Fibroblast of the aortic adventitia (primary cell): ENCODE measurements around the gene PCGF3. TPM values are rescaled to one million over a fixed set of nuclear protein-coding genes. Genes with fewer than 3 reads are reported as not detected.

Experiments
- DNase-seq: peaks from one replicate; pipeline ENCODE4 v3.0.0-alpha.2; 2010; ENCODE audit warnings: low read depth
- H3K4me3 ChIP-seq: 2 replicates; pipeline ENCODE4 v1.5.1; 2011; ENCODE audit warnings: low read depth, mild to moderate bottlenecking, control low read depth, low read length, moderate library complexity
- total RNA-seq: library from RNA; depleted of rRNA; stranded (reverse); fragments of >200 nt; gene quantifications from 2 replicates; pipeline ENCODE4 v1.2.3, GENCODE V29; 2012; ENCODE audit warnings: low replicate concordance
- TF ChIP-seq, protein P1 (sequence below): IDR thresholded peaks from 2 replicates; pipeline ENCODE4 v1.5.1; 2011; ENCODE audit warnings: mild to moderate bottlenecking, low read length, control low read depth, inconsistent platforms; ENCODE audit not compliant: insufficient read depth

The PCGF3 gene
- total RNA-seq, 1 donor, result 24.2 TPM

DNA sequence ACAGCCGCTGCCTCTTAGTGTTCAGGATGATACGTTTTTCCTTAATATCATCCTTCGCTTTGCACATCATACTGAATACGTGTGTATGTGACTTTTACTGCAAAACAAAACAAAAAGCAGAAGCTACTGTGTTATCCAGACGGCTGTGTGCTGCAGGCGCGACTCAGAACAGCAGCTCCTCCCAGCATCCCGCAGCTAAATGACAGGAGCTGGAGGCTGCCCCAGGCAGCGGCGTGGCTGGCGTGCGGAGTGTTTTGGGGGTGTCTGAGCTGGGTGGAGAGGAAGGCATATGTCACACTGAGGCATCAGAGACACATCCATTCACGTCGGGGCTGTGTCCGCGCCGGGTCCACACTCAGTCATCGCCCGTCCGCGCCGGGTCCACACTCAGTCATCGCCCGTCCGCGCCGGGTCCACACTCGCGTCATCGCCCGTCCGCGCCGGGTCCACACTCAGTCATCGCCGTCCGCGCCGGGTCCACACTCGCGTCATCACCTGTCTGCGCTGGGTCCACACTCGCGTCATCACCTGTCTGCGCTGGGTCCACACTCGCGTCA lies 16.6 kb downstream of the PCGF3 start:
- TF ChIP-seq, protein P1, sequence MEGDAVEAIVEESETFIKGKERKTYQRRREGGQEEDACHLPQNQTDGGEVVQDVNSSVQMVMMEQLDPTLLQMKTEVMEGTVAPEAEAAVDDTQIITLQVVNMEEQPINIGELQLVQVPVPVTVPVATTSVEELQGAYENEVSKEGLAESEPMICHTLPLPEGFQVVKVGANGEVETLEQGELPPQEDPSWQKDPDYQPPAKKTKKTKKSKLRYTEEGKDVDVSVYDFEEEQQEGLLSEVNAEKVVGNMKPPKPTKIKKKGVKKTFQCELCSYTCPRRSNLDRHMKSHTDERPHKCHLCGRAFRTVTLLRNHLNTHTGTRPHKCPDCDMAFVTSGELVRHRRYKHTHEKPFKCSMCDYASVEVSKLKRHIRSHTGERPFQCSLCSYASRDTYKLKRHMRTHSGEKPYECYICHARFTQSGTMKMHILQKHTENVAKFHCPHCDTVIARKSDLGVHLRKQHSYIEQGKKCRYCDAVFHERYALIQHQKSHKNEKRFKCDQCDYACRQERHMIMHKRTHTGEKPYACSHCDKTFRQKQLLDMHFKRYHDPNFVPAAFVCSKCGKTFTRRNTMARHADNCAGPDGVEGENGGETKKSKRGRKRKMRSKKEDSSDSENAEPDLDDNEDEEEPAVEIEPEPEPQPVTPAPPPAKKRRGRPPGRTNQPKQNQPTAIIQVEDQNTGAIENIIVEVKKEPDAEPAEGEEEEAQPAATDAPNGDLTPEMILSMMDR, result no peak
- DNase-seq, result no peak
- H3K4me3 ChIP-seq, result no peak overlapping the region

DNA sequence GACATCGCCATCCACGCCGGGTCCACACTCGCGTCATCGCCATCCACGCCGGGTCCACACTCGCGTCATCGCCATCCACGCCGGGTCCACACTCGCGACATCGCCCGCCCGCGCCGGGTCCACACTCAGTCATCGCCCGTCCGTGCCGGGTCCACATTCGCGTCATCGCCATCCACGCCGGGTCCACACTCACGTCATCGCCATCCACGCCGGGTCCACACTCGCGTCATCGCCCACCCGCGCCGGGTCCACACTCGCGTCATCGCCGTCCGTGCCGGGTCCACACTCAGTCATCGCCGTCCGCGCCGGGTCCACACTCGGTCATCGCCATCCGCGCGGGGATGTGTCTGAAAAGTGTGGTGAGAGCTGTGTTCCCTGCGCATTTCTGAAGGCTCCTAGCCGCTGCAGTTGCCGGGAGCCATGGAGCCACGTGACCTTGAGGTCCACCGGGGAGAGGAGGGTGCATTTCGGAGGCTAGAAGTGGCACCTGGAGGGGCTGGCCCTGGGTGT lies 17.3 kb downstream of the PCGF3 start:
- TF ChIP-seq, protein P1, result no peak
- DNase-seq, result no peak
- no peak overlapping the region for H3K4me3 ChIP-seq

GRCh38 chr4:723751-724530 lies 18.3 kb downstream of the PCGF3 start:
- H3K4me3 ChIP-seq, result no peak overlapping the region
- DNase-seq, result no peak
- TF ChIP-seq, protein P1, result no peak

GRCh38 chr4:725391-726234 lies 20.0 kb downstream of the PCGF3 start:
- TF ChIP-seq, protein P1, result no peak
- no peak for DNase-seq
- no peak overlapping the region for H3K4me3 ChIP-seq

DNA sequence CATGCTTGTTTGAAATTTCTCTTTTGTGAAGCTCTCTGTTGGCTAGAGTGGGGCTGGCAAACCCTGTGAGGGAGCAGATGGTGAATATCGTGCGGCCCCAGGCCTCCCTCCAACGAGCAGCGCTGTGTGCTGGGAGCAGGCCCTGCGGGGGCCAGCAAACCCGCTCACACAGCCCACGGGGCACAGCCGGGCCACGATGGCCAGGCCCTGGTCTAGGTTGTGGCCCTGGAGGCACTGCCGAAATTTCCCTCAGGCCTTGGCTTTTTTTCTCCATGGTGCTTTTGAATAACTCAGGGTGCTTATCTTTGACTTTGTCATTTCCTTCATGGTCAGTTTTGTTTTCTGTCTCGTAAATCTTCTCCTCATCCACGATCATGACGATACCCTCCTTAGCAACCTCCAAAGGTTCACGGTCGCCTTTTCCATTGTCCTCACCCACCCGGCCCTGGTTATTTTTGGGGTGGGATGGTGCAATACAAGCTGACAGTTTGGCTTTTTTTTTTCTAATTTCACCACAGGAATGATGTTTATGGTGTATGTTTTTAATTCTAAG lies 20.7 kb downstream of the PCGF3 start:
- TF ChIP-seq, protein P1, result no peak
- no peak overlapping the region for H3K4me3 ChIP-seq
- peak; percentile 80 for DNase-seq

- H3K4me3 ChIP-seq, result no peak overlapping the region
- DNase-seq, result no peak
- TF ChIP-seq, protein P1, result no peak
Observed at GRCh38 chr4:726838-727237, 21.2 kb downstream of the PCGF3 start.
